HG02852 (cell line): ENCODE results near the gene KCNS1.
"Not testable (repeated sequence)": the region's sequence is repeated elsewhere in the genome, so short reads cannot be mapped to it uniquely, and the experiment has no call there.

Source experiments
- ATAC-seq: cut with Tn5 transposase; IDR thresholded peaks from one replicate; pipeline ENCODE4 v1.9.1; 2021; ENCODE audit warnings: mild to moderate bottlenecking, moderate library complexity; ENCODE audit not compliant: unreplicated experiment

The KCNS1 gene

GRCh38 chr20:45100563-45101245 lies at the start of gene KCNS1:
TSS of gene KCNS1 (minus strand) at chr20:45101127. CDS start at chr20:45099236, 1,891 bp downstream.
- no peak for ATAC-seq

DNA sequence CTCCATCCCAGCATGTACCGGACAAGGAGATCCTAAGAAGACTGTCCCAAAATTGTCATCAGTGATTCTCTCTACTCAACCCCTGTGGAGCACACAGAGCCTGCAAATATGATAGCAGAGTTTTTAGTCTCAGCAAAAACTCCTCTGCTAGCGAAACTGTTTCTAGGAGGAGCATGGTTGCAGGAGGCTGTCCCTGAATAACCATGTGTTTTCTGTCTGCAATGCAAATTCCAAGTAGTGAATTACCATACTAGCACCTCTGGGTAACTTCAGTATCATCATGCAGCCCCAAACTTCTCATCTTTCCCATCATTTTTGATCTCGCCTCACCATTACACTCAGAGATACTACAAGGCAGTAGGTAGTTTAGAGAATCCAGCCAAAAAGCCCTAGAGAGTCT lies 48.1 kb upstream of the KCNS1 start:
- ATAC-seq, result no peak

GRCh38 chr20:45140836-45141235 lies 39.9 kb upstream of the KCNS1 start:
- ATAC-seq, result no peak

DNA sequence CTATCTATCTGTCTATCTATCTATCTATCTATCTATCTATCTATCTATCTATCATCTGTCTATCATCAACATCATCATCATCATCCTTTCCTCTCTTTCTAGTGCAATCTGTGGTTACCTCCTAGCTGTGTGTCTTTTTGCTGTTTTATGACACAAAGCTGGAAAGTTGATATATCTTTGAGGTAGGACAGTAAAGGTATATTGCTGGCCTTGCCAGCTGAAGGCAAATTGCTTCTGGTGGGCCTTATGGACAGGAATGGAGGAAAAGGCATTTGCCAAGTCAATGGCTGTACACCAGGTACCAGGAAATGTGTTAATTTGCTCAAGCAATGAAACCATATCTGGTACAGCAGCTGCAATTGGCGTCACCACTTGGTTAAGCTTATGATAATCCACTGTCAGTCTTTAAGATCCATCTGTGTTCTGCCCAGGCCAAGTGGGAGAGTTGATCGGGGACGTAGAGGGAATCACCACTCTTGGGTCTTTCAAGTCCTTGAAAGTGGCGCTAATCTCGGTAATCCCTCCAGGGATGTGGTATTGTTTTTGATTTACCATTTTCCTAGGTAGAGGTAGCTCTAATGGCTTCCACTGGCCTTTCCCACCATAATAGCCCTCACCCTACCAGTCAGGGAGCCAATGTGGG lies 38.9 kb upstream of the KCNS1 start:
- not testable (repeated sequence) for ATAC-seq

DNA sequence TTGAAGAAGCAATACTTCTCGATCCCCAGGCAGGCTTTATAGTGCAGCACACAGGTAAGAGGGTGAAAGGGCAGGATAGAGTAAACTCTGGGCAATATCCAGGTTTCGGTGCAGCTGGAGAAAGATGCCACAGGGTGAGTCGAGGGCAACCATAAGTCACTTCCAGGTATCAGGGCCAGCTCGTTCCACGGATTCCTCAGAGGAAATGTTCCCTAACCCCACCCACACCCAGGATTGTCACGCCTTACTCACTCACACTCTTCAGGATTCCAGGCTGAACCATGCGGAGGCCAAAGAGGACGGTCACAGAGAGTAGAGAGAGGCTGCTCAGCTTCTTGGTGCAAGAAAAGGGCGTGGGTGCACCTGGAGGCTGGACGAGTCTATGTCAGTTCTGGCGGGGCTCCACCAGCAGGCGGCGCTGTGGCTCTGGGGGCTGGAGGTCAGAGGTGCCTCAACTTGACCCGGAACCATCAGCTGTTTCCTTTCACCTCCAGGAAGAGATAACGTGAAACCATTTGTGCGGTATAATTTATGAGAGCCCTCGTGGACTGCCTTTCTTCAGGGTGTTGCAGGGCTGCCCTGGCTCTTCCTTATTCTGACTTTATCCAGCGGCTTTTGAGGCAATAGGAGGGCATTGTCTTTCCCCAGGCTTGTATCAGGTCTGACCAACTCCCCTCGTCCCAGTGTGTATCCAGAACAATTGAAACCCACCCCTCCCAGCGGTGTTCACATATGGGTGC lies 37.8 kb upstream of the KCNS1 start:
- no peak for ATAC-seq

DNA sequence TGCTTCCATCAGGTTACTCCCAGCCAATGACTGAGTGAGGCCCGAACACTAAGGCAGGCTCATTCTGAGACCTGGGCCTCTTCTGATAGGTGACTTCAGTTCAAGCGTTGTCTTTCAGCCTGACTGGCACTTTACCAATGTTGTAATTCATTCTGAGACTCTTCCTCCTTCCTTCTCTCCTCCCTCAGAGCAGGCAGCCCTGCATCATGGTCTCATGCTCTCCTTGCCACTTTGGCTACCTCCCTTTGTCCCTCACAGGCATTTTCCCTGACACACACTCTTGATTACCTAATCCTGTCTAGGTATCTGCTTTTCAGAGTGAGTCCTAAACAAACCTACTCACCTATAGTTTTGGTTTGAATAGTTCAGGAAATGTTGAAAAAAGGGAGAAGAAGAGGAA lies 36.0 kb upstream of the KCNS1 start:
- ATAC-seq, result no peak

GRCh38 chr20:45128099-45128498 lies 27.2 kb upstream of the KCNS1 start:
- ATAC-seq, result no peak

DNA sequence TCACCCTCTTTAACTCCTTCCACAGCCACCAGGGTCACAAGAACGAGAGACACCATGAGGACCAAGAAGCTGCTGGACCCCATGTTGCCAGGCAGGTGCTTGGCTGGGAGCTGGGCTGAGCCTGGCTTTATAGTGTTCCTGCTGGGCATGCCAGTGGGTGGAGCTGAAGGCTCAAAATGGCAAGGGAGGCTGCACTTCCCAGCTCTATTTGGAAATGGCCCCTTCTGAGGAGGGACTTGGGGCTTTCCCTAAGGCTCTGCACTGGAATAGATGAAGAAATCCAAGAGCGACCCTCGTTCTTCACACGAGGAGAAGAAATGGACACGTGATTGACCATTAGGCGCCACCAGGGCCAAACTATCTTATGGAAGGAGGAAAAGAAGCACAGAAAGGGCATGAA lies 23.4 kb upstream of the KCNS1 start, which contains the start of gene WFDC12:
WFDC12 (minus strand) TSS at position 101 of the 400 bp plus-strand sequence; CDS start at position 83, 18 bp downstream.
- no peak for ATAC-seq

- ATAC-seq, result no peak
Observed at GRCh38 chr20:45121388-45121787, 20.5 kb upstream of the KCNS1 start.

- no peak for ATAC-seq
Observed at GRCh38 chr20:45119556-45120266, 18.8 kb upstream of the KCNS1 start.

- no peak for ATAC-seq
Observed at GRCh38 chr20:45118028-45118427, 17.1 kb upstream of the KCNS1 start.

GRCh38 chr20:45117581-45117980 lies 16.7 kb upstream of the KCNS1 start:
- ATAC-seq, result no peak

- no peak for ATAC-seq
Observed at GRCh38 chr20:45115829-45116228, 14.9 kb upstream of the KCNS1 start.

DNA sequence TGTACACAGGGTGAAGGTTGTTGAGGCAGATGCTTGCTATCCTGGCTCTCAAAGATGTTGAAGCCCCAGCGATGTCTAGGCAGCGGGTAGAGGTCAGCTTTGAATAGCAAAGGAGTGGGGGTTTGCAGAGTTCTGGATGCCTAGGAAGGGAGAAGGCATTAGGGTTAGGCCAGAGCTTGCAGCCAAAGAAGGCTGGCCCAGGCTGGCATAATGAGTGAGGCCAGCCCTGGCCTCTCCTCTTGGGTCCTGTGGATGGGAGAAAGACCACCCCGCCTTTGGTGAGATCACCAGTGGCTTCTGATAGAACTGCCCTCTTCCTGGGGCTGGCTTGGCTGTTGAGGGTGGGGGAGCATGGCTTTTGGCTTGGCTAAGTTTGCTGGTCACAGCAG lies 14.5 kb upstream of the KCNS1 start:
- no peak for ATAC-seq

GRCh38 chr20:45114465-45115385 lies 13.8 kb upstream of the KCNS1 start, which contains the start of gene WFDC5:
TSS of gene WFDC5 (minus strand) at chr20:45115174. CDS start at chr20:45115083, 91 bp downstream.
- ATAC-seq, result no peak

- ATAC-seq, result no peak
Observed at GRCh38 chr20:45113865-45114264, 12.9 kb upstream of the KCNS1 start.

GRCh38 chr20:45112754-45113153 lies 11.8 kb upstream of the KCNS1 start:
- ATAC-seq, result no peak

DNA sequence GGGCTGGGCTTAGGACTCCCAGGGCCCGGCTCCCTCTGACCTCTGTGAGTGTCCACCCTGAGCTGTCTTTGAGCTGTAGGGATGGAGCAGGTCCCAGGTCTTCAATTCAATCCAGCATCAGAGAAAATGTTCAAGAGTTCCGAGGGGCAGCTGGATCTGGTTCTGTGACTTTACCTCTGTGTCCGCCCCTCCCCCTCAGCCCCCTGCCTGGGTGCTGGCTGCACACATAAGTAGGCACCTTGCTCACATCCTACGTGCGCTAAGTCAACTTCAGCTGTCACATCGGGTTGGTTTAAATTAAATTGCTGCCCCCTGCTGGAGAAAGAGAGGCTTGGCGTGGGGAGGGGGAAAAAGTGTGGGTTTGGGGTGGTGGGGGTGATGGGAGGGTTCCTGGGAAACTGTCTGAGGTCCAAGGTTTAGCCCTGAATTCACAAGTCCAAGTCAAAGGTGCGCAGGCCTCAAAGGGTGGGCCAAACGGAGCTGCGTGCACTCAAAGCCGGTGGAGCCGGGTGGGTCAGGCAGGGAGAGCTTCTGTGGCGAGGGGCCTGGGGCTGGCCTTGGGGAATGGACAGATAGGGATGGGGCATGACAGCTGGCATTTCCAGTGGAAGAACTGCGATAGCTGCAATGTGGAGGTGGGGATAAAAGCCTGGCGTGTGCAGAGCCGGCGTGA lies 11.0 kb upstream of the KCNS1 start:
- no peak for ATAC-seq

GRCh38 chr20:45111285-45111684 lies 10.4 kb upstream of the KCNS1 start:
- ATAC-seq, result no peak

DNA sequence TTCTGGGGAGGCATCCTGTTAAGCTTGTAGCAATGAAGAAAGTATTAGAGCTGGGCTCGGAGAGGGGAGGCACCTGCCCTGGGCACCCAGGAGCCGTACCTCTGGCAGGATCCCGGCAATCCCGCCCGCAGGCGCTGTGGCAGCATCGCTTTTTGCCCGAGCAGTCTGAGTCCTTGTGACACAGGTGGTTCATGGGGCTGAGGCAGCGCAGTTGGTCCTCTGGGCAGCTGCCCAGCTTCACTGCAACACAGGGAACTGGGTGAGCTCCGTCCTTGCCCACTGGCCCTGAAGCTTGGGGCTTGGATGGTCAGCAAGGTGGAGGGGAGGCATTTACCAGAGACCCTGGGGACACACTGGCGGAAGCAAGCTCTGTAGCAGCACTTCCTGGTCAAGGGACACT lies 9.4 kb upstream of the KCNS1 start:
- no peak for ATAC-seq
